Measurements from ENCODE around the gene TBC1D7.

GRCh38 chr6:13334953-13335352, 6.6 kb upstream of the TBC1D7 start:
- no peak for TF ChIP-seq POLR2A (IDR thresholded peaks at IDR 0.05; ENCODE audit: low read depth)
- TF ChIP-seq, protein P1, sequence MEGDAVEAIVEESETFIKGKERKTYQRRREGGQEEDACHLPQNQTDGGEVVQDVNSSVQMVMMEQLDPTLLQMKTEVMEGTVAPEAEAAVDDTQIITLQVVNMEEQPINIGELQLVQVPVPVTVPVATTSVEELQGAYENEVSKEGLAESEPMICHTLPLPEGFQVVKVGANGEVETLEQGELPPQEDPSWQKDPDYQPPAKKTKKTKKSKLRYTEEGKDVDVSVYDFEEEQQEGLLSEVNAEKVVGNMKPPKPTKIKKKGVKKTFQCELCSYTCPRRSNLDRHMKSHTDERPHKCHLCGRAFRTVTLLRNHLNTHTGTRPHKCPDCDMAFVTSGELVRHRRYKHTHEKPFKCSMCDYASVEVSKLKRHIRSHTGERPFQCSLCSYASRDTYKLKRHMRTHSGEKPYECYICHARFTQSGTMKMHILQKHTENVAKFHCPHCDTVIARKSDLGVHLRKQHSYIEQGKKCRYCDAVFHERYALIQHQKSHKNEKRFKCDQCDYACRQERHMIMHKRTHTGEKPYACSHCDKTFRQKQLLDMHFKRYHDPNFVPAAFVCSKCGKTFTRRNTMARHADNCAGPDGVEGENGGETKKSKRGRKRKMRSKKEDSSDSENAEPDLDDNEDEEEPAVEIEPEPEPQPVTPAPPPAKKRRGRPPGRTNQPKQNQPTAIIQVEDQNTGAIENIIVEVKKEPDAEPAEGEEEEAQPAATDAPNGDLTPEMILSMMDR (IDR thresholded peaks at IDR 0.05), result no peak
- no peak for TF ChIP-seq EP300 (IDR thresholded peaks at IDR 0.05)

Data from esophagus muscularis mucosa (tissue), 4 donors.